Stimulated activated CD8-positive, alpha-beta memory T cell treated with anti-CD3 and anti-CD28 coated beads, Interleukin-4, amount 100 ng/mL, for 4 hours (primary cell): ENCODE results near the gene PNMA8B.
"Not testable (repeated sequence)": the region's sequence is repeated elsewhere in the genome, so short reads cannot be mapped to it uniquely, and the experiment has no call there.

Experiments used
- DNase-seq, 2 donors: peaks; one replicate each; pipeline ENCODE4 v3.0.0-alpha.2; 2020; ENCODE audit warnings: low read depth in 2 of 2, low spot score in 1 of 2

The PNMA8B gene

DNA sequence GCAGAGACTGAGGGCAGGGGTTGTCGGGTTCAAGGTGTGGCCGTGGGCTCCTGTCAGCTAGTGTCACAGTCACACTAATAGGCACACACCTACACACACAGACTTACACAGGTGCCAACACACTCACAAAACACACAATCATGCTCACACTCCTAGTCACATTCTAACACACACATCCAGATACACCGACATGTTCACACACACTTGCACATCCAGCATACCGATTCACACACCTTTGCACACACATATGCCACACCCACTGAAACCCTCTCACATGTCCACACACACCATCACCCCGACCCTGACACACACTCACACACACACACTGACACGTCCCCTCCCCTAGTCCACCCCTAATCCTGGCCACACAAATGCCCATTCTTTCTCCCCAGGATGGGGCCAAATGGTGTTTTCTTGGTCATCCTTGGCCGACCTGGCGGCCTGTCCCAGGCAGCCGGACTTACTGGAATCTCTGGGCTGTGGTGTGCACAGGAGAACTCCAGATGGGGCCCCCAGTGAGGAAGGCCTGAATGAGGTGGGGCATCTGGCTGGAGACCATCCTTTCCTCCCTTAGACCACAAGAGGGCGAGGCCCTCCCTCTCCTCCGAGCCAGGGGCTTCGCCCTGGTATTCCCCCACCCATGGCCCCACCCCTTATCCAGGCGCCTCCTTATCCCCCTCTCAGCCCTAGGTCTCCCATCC lies 19.1 kb upstream of the PNMA8B start:
- DNase-seq = no peak

DNA sequence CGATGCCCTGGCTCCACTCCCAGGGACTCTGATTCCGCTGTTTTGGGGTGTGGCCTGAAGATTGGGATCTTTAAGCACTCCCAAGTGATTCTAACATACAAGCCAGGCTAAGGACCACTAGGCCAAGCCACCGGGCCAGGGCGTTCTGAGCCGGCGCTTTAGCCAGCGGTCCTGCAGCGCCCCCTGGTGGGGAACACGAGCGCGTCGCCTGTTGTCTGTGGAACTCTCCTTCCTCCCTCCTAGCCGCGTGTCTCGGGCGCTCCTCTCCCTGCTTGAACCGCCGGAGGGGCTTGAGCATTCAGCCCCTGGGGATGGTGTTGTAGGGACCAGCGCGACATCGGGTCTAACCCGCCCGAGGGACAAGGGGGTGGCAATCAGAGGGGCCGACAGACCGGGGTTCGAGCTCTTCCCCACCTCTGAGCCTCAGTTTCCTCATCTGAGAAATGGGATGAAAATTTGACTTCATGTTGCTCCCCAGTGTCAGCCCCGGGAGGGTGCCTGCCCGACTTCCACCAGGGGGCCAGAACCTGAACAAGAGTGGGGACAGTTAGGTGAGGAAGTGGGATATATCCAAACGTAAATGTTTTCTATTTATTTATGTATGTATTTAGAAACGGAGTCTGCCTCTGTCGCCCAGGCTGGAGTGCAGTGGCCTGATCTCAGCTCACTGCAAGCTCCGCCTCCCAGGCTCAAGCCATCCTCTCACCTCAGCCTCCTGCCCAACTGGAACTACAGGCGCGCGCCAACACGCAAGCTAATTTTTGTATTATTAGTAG lies 18.0 kb upstream of the PNMA8B start:
- DNase-seq = peak; percentile 44 to 74

DNA sequence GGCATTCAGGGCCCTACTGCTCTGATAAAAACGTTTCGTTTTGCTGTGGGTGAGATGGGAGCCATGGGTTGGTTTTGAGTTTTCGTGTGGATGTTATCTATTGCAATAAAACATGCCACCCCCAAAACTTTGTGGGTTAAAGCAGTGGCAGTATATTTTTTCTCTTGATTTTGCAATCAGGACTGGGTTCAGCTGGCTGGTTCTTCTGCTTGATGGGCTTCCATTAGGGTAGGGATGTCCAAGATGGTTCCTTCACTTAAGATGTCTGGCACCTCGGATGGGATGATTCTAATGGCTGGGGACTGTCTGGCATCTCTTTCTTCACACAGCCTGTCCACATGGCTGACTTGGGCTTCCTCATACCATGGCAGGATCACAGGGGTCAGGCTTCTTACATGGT lies 15.6 kb upstream of the PNMA8B start:
- DNase-seq = no peak

DNA sequence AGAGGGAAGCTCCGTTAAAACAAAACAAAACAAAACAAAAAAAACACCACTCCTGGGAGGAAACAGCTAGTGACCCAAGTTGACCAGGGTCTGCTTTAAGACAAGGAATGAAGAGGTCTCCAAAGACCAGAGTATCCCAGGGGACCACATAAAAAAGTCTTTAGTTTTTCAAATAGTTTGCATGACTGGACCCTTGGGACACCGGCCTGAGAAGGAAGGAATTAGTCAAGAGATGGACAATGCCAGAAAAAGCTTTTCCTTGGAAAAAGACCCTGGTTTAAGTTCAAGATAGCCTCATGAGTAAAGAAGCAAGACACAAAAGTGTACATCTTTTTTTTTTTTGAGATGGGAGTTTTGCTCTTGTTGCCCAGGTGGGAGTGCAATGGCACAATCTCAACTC lies 12.5 kb upstream of the PNMA8B start:
- DNase-seq = no peak

DNA sequence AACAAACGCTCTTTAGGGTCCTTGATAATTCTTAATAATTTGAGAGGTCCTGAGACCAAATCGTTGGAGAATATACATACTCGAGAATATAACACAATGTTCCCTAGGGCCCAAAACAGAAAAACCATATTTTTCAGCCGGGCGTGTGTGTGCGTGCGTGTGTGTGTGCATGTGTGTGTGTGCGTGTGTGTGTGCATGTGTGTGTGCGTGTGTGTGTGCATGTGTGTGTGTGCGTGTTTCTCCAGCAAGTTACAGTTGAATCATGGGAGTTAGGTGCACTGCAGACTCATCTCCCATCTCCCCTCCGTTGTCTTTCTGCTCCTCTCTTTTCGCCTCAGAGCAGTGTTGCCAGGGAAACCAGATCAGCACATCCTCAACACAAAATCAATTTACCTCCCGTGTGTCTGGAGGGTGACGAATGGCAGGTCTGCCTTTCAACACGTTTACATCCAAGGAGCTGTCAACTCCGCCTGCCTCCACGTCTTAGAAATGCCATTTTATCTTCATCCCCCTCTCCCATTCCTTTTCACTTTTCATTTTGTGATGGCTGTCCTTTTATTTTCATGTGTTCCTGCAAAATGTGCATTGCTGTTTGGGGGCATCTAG lies 8.3 kb upstream of the PNMA8B start:
- DNase-seq = no peak

DNA sequence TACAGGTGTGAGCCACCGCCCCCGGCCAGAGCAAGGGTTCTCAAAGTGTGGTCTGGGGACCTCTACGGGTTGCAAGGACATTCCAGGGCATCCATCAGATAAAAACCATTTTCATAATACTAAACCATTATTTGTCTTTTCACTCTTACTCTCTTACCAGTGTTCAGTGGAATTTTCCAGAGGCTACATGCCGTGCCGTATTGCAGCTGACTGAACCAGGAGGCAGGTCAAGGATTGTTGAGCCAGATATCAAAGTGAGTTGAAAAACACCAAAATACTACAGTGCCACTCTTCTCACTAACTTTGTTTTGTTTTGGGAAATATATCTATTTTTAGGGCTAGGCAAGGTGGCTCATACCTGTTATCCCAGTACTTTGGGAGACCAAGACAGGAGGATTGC lies 7.2 kb upstream of the PNMA8B start:
- no peak for DNase-seq

DNA sequence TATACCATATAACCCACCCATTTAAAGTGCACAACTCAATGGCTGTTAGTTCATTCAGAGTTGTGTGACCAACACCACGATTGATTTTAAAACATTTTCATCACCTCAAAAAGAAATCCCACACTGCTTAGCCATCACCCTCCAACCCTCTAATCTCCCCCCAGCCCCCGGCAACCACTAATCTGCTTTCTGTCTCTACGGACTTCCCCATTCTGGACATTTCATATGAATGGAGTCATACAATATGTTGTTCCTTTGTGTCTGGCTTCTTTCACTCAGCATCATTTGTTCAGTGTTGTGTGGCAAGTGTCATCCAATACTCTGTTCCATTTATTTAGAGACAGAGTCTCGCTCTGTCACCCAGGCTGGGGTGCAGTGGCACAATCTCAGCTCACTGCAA lies 4.0 kb upstream of the PNMA8B start:
- no peak for DNase-seq

DNA sequence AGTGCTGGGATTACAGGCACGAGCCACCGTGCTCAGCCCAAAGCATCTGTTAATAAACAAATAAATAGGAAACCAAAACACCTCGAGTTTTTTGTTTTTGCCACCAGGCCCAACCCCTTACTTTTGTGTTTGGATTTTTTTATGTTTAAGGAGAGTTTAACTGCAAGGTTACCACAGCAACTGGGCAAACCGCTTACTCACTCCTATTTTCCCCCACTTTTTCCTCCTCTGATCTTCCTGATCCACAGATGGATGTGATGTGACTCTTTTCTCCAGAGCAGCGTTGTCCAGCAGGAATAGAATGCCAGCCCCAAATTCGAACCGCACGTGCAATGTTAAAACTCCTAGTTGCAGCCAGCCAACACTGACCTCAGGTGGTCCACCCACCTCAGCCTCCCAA lies 2.1 kb upstream of the PNMA8B start:
- no peak for DNase-seq

DNA sequence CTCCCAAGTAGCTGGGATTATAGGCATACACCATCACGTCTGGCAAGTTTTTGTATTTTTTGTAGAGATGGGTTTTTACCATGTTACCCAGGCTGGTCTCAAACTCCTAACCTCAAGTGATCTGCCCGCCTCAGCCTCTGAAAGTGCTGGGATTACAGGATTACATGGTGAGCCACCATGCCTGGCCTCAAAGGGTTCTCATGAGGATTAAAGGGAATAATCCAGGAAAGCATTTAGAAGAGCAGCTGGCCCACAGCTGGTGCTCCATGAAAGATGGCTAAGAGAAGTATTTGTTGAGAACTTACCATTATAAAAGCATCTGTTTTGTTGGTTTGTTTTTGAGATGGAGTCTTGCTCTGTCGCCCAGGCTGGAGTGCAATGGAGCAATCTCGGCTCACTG lies 1.2 kb upstream of the PNMA8B start:
- DNase-seq = not testable (repeated sequence)

DNA sequence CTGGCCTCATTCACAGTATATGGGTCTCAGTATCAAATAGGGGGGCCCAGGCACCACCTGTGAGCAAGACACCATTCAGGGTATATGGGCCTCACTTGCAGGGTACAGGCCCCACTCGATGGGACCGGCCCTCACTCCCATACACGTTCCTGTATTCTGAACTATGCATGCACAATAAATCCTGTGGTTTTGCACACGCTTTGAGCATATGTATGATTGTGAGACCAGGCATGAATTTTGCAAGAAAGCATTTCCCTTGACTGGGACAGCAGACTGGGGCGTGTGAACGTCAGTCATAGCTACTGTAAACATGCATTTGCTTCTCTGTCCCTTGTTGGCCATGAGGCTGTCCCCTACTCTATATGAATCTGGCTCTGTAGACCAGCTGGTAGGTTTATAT lies 637 bp upstream of the PNMA8B start:
- no peak for DNase-seq

DNA sequence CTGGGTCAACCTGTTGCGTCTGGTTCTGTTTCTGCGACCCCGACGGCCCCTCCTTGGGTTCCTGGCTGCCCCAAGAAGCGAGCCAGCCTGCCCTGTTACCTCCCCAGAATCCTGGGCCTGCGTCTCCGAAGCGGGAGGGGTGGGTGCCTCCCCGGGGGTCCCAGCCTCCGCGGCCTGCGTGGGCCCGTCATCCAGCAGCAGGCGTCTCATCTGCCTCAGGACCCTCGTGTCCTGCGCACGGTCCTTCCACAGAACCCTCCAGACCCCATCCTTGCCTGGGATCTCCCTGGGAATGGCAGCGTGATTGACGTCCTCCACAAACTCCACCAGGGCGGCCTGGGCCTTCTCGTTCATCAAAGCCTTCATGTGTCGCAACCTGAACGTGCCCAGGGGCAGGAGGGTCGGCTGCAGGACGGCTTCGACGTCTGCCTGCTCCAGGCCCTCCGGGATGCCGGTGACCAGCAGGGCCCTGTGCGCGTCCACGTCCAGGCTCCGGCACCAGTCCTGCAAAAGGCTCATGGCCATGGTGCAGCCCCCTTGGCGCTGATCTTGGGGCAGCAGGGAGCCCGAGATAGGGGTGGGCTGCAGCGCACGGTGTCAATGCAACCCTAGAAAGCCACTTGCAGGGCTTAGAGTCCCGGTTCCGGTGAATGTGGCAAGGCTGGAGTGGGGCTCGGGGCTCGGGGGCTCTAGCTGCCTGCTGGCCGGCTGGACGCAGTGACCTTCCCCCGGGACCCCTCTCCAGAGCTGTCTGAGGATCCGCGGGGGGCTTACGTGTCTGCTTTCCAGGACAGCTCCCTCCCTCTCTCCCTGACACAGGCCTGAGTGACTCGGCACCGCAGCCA lies 504 bp downstream of the PNMA8B start:
- no peak for DNase-seq

DNA sequence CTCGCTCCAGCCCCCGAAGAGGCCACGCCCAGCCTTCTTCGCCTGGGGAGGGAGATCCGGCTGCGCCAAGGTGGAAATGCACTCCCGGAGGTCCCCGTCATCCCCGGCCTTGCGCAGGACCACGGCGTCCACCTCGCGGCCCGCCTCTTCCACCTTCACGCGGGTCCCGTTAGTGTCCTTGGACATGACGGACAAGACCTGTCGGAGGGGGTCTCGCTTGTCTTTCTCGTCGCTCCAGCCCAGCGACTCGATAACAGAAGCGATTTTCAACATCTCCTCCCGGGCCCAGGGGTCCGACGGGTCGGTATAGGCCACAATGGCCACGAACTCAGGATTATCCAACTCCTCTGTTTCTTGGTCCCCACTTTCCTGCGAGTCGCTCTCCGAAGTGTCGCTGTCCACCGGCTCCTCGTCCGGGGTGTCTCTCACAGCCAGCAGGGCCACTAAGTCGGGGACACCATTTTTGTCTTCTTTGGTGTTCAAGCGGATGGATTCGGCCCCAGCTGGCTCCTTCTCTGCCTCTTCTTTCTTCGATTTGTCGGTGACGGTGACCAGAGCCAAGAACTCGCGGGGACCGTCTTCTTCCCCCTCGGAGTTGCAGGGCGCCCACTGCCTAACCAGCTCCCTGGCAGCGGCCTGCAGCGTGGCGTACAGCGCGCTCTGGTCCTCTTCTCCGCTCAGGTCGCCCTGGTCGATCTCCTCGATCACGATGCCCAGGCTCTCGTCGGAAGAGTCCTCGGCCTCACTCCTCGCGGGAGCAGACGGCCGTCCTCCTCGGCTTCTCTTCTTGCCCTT lies 1.3 kb downstream of the PNMA8B start:
- DNase-seq = no peak

DNA sequence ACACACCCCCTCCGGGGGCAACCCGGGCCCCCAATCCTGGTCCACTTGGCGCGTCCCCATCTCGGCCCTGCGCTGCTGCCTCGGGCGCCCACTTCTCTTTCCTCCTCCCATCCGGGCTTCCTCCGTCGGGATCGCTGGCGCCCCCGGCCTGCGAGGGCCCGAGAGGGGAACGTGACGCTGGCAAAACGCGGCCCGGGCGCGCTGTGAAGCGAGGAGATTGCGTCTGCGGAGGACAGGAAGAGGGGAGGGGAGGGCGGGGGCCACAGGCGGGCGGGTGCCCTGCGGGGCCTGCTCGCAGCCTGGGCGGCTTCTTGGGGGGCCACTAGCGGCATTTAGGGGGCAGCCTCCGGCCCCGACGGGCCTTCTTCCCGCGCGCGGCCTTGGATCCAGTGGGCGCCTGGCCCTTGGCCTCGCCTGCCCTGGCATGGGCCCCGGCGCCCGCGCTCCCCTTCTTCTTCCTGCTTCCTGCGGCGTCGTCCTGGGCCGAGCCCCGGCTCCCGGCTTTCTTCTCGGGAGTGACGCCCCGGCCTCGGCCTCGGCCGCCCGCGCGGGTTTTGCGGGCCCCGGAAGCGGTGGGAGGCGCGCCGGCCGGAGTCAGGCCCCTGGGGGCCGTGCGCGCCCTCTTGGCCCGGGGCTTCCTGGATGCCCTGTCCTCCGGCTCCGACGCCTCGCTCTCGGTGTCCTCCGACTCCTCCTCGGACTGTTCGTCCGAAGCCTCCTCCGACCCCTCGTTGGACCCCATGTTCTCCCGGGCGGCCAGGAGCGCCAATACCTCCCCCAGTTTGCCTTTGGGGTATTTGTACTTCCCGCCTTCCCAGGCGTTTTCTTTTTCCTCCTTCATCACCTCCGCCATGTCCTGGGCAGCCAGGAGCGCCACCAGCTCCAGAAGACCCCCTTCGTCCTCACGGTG lies 2.2 kb downstream of the PNMA8B start:
- DNase-seq = no peak

DNA sequence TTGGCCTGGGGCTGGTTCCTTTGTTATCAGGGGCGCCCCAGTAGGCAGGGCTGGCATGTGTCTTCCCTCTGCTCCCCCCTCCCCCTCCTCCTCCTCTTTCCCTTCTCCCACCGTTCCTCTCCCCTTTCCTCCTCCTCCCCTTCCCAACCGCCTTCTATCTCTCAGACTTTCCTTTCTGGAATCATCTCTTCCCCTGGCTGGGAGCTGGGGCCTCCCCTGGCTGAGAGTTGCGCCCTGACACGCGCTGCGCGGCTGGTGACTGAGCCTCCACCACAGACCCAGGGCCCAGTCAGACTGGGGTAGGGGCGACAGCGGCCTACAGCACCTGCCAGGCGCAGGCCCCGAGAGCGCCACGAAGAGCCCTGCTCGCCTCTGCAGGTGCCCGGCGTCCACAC lies 2.8 kb downstream of the PNMA8B start:
- no peak for DNase-seq

DNA sequence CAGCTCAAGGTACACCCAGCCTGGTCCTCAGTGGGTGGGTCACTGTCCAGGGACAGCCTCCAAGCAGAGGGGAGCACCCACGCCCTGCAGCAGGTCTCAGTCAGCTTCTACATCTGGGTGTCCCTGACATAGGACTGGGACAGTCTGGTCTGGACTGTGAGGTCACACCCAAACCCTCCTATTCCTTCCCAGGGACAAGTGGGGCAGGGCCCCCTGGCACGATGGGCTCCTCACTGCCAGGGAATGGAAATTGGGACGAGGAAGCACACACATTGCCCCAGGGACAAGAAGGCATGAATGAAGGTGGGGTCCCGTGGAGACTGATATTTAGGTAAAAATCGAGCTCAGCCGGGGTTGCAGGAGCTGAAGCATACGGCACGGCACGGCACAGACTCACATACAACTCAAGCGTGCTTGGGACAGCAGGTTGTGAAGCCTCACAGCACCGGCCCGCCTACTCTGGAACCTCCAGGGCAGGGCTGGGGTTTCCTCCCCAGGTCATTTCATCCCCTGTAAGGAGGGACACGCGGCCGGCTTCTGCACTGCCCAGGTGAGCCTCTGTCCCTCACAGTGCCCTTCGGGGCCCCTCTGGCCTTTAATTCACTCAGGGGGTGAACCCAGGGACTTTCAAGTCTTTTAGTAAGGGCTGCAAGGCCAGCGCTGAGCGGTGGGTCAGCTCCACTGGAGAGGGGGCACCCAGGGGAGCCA lies 3.5 kb downstream of the PNMA8B start:
- no peak for DNase-seq

DNA sequence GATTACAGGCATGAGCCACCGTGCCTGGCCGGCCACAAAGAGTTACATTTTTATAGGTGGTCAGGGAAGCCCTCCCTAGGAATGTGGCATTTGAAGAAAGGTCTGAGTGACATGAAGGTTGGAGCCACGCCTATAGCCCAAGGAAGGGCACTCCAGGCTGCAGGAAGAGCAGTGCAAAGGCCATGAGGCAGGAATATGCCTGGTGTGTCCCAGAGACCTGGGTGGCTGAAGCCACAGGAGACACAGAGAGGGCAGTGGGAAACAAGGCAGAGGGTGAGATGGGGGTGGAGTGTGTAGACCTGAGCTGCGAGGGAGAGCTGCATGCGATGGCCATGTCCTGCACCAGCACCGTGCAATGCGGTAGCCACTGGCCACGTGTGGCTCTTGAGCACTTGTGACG lies 4.9 kb downstream of the PNMA8B start:
- no peak for DNase-seq

DNA sequence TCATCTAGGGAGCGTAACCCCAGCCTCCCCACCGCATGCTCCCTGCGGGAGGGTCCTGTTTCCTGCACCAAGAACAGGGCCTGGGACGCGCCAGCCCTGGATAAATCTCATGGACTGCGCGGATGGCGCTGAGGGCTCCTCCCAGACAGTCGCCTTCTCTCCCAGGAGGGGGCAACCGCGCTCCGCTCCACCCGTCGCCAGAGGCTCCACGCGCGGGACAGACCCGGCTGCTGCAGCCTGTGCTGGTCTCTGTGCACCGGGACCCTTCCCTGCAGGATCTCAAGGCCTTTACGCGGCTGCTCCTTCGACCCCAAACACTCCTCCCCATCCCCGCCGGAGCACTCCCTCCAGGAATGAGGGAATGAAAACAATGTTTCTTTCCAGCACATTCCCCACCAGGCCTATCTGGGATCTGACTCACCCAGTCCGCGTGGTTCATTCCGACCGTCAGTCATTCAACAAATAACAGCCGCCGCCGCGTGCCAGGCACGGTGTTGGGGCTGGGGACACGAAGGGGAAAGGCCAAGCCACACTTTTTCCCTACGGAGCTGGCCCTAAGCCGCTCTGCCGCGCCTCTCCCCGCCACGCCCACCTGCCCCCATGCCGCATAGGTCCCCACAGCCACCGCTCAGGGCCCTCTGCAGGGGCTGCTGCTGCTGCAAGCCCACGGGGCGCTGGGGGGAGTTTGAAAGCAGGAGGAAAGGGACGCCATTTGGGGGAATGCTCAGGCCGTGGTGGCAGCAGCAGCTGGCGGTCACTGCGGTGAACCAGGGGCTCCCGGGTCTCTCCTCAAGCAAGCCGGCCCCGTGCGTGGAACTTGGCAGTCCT lies 6.0 kb downstream of the PNMA8B start:
- no peak for DNase-seq

DNA sequence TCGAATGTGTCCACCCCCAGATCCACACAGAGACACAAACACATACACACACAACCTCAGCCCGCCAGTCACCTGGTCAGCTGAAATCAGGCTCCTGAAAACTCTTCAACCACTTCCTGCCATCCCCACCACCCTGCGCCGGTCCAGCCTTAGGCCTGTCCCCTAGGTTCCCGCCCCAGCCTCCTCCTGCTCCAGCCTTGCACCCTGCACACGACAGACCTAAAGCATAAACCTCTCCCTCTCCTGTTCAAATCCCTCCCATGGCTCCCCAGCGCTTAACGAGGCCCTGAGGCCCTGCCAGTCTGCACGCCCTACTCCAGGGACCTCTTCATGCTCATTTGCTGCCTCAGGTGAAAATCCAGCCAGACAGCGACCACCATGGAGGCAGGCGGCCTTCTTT lies 7.1 kb downstream of the PNMA8B start:
- no peak for DNase-seq
